Small intestine (tissue), 7 donors: ENCODE results near the gene DDX1. TPM values are rescaled to one million over a fixed set of nuclear protein-coding genes. Genes with fewer than 3 reads are reported as not detected.
"Not testable (repeated sequence)": the region's sequence is repeated elsewhere in the genome, so short reads cannot be mapped to it uniquely, and the experiment has no call there.

Experiments used
- DNase-seq, 2 donors: peaks; one replicate each; pipeline versions ENCODE4 v3.0.0 to v3.0.0-alpha.2; 2013
- FAIRE-seq: peaks from 2 replicates; lab custom pipeline; 2012; peaks lifted over from hg19 to GRCh38; lab: Jason Lieb, UNC
- H3K27ac ChIP-seq, 3 donors: one replicate each; pipeline ENCODE4 v1.5.1; 2013; ENCODE audit warnings: low read length in 2 of 3, mild to moderate bottlenecking in 2 of 3, control low read depth in 1 of 3, inconsistent platforms in 1 of 3, low read depth in 1 of 3, moderate library complexity in 1 of 3
- H3K27me3 ChIP-seq, 3 donors: one replicate each; pipeline ENCODE4 v1.6.1; 2013; ENCODE audit warnings: low read length in 3 of 3, inconsistent platforms in 1 of 3; ENCODE audit not compliant: control insufficient read depth in 3 of 3, insufficient read depth in 3 of 3
- H3K36me3 ChIP-seq, 3 donors: one replicate each; pipeline ENCODE4 v1.6.1; 2013; ENCODE audit warnings: low read length in 3 of 3, inconsistent platforms in 1 of 3, low read depth in 1 of 3, mild to moderate bottlenecking in 1 of 3, moderate library complexity in 1 of 3; ENCODE audit not compliant: control insufficient read depth in 3 of 3, insufficient read depth in 2 of 3
- H3K4me1 ChIP-seq, 3 donors: one replicate each; pipeline ENCODE4 v1.6.1; 2013; ENCODE audit warnings: low read length in 2 of 3, inconsistent platforms in 1 of 3, low read depth in 1 of 3, mild to moderate bottlenecking in 1 of 3, moderate library complexity in 1 of 3; ENCODE audit not compliant: control insufficient read depth in 3 of 3, insufficient read depth in 2 of 3
- H3K4me3 ChIP-seq, 3 donors: one replicate each; pipeline ENCODE4 v1.5.1; 2013; ENCODE audit warnings: low read length in 3 of 3, control low read depth in 1 of 3, inconsistent platforms in 1 of 3, low read depth in 1 of 3, mild to moderate bottlenecking in 1 of 3, moderate library complexity in 1 of 3
- H3K9me3 ChIP-seq, 2 donors: one replicate each; pipeline ENCODE4 v1.6.1; 2013; ENCODE audit warnings: low read depth in 1 of 2, low read length in 1 of 2; ENCODE audit not compliant: control insufficient read depth in 2 of 2, insufficient read depth in 1 of 2
- WGBS, 3 donors: extraction: QIAGEN DNeasy Blood & Tissue Kit; methylation state at CpG; one replicate each; pipeline ENCODE4 v1.1.7; 2013; 5-methylcytosine and 5-hydroxymethylcytosine counted together
- polyA plus RNA-seq, 4 donors: library from polyadenylated mRNA; stranded (reverse) in 3 of 4; unstranded in 1 of 4; fragments of 200-250 nt in 3 of 4; fragments of 120-200 nt in 1 of 4; gene quantifications; one replicate each; pipeline versions ENCODE4 v1.2.1 to v1.2.3, GENCODE V29; 2013
- donor health status: healthy with polysubstance abuse.
- donor health status: control.
- donor health status: control.
- donor health status: Bipolar disorder and iron deficiency.
- donor health status: healthy.

The DDX1 gene
- polyA plus RNA-seq, 4 donors, result 74.6 to 107 (median 79.4) TPM

DNA sequence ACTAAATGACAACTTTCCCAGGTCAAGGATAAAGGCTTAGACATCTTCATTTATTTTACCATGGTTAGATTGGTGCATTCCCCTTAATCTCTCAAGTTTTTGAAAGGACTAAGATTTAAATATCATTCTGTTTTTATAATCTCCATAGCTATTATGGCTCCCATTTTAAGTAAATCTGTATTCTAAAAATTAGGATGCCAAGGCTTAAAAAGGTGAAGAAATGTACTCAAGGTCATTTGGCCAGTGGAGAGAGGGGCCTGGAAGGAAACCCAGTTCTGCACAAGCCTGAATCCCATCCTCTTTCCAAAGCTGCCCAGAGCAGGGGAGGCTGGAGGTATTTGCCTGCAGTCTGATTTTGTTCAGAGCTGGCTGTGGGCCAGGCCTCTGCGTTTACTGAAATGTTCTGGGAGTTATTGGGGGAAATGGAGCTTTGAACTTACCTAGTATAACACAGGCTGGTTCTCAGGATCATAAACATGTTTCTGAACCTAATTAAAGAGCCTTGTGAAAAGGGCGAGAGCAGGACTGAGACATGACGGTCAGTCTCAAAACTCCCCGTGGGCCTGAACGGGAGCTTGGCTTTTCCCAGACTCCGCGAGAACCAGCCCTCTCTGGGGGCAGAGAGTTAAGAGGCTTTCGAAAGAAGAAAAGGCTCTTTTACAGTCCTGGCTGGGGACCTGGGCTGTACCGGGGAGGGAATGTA lies 85.6 kb downstream of the DDX1 start:
- no peaks in the 10 kb centered on the region for H3K36me3 ChIP-seq
- WGBS, 3 donors, result 41 to 44% (median 43%) methylated on average over 9 of the region's 9 CpGs
- FAIRE-seq (no peak), DNase-seq (peak in 1 of 2 donors; percentile 47)
- peaks cover 0 to 28% (median 5%) of the 10 kb centered on the region in 3 donors for H3K4me1 ChIP-seq
- H3K27me3 ChIP-seq, result no peaks in the 10 kb centered on the region
- H3K4me3 ChIP-seq, result no peak overlapping the region
- peaks cover 0 to 8% of the 10 kb centered on the region in 2 donors for H3K9me3 ChIP-seq
- H3K27ac ChIP-seq, result no peak overlapping the region

DNA sequence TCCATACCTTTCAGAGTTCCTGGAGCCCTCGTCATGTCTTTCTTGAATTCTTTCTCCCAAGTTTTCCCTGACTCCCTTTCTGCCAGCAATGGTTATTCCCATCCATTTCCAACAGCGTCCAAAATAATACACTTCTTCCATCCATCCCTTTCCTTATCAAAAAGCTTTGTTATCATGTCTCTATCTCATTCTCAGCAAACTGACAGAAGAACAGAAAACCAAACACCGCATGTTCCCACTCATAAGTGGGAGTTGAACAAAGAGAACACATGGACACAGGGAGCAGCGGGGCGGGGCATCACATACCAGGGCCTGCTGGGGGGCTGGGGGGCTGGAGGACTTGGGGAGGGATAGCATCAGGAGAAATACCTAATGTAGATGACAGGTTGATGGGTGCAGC lies 86.7 kb downstream of the DDX1 start:
- no peaks in the 10 kb centered on the region for H3K27me3 ChIP-seq
- H3K4me1 ChIP-seq, result peaks cover 0 to 28% (median 5%) of the 10 kb centered on the region in 3 donors
- no peak overlapping the region for H3K27ac ChIP-seq
- peaks cover 0 to 8% of the 10 kb centered on the region in 2 donors for H3K9me3 ChIP-seq
- WGBS, 3 donors, result 88 to 98% (median 95%) methylated on average over 5 of the region's 5 CpGs
- DNase-seq (no peak), FAIRE-seq (no peak)
- H3K36me3 ChIP-seq, result no peaks in the 10 kb centered on the region
- H3K4me3 ChIP-seq, result no peak overlapping the region

DNA sequence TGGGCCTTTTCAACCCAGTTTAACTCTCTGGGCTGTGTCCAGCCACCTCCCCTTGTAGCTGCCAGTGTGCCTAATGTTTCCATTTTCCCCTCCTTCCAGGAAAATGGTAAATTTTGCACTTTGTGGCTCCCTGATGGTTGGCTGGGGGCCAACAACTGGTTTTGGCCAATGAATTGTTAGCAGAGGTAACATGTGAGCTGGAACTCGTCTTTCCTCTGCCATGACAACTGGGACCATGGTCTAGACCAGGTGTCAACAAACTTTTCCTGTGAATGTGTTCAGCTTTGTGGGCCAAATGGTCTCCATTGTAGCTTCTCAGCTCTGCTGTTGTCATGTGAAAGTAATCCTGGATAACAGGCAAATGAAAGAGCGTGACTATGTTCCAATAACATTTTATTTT lies 87.2 kb downstream of the DDX1 start:
- FAIRE-seq (no peak), DNase-seq (no peak)
- H3K4me1 ChIP-seq, result peaks cover 0 to 24% (median 3%) of the 10 kb centered on the region in 3 donors
- 86 to 93% (median 91%) methylated on average over 2 of the region's 2 CpGs for WGBS, 3 donors
- H3K4me3 ChIP-seq, result no peak overlapping the region
- H3K27me3 ChIP-seq, result no peaks in the 10 kb centered on the region
- no peaks in the 10 kb centered on the region for H3K36me3 ChIP-seq
- H3K27ac ChIP-seq, result no peak overlapping the region
- peaks cover 0 to 8% of the 10 kb centered on the region in 2 donors for H3K9me3 ChIP-seq

DNA sequence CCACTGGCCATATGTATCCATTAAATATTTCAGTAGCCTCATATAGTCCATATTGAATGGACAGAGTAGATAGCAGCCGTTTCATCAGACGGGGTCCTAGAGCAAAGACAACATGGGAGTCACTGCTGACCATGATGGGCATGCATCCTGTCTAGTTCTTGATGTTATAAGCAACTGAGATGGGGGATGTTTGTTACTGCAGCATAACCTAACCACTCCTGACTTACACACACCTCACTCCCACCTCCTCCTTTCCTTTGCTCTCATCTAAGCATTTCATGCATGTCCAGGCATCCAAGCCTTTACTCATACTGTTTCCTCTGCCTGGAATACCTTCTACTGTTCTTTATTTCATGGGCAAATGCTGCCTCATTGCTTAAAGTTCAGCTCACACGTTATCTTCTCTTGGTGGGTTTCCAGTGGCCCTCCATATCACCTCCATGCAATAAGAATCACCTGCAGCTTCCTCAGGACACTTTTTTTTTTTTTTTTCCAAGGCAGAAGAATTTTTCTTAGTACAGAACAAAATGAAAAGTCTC lies 87.8 kb downstream of the DDX1 start:
- no peak overlapping the region for H3K4me3 ChIP-seq
- DNase-seq, result no peak
- peaks cover 0 to 19% (median 2%) of the 10 kb centered on the region in 3 donors for H3K4me1 ChIP-seq
- H3K27me3 ChIP-seq, result no peaks in the 10 kb centered on the region
- no peaks in the 10 kb centered on the region for H3K36me3 ChIP-seq
- WGBS, 3 donors, result 90 to 93% (median 93%) methylated on average over 3 of the region's 3 CpGs
- H3K27ac ChIP-seq, result no peak overlapping the region
- H3K9me3 ChIP-seq, result peaks cover 0 to 8% of the 10 kb centered on the region in 2 donors
- no peak for FAIRE-seq

DNA sequence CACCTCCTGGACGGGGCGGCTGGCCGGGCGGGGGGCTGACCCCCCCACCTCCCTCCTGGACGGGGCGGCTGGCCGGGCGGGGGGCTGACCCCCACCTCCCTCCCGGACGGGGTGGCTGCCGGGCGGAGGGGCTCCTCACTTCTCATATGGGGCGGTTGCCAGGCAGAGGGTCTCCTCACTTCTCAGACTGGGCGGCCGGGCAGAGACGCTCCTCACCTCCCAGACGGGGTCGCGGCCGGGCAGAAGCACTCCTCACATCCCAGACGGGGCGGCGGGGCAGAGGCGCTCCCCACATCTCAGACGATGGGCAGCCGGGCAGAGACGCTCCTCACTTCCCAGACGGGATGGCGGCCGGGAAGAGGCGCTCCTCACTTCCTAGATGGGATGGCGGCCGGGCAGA lies 88.5 kb downstream of the DDX1 start:
- FAIRE-seq, DNase-seq: not testable (repeated sequence)
- WGBS, 3 donors, result 95 to 100% (median 99%) methylated on average over 8 to 30 of the region's 33 CpGs

More for the DNA sequence above, 88.5 kb downstream of the DDX1 start:
- not testable (repeated sequence) for H3K27ac ChIP-seq, H3K4me3 ChIP-seq, H3K36me3 ChIP-seq, H3K9me3 ChIP-seq, H3K27me3 ChIP-seq
- peaks cover 0 to 12% (median 0%) of the 10 kb centered on the region in 3 donors for H3K4me1 ChIP-seq

Other genes starting within 250 kb of the DDX1 start
- 10 to 100 TPM; 26.0 to 67.2 (median 33.6) TPM for gene NBAS, start 30.5 kb upstream of the DDX1 start, polyA plus RNA-seq